ENCODE measurements around the gene PPP4C.

The PPP4C gene

GRCh38 chr16:30065102-30065942 is 10.5 kb upstream of the PPP4C start, which contains the start of gene ALDOA:
Gene ALDOA (plus strand): TSS chr16:30065760. CDS start chr16:30066898, 1,138 bp downstream.
- TF ChIP-seq POLR2A (IDR thresholded peaks at IDR 0.05; ENCODE audit: low read depth, low read length), result peak; percentile 94
- peak; percentile 90 for DNase-seq (ENCODE audit: insufficient read length, low spot score)
- FAIRE-seq, result no peak

- no peak for DNase-seq (ENCODE audit: insufficient read length, low spot score)
- FAIRE-seq, result no peak
Observed at GRCh38 chr16:30065943-30066760, 9.6 kb upstream of the PPP4C start.

GRCh38 chr16:30066761-30067583 is 8.8 kb upstream of the PPP4C start:
- DNase-seq (ENCODE audit: insufficient read length, low spot score) (no peak), FAIRE-seq (no peak)

More at GRCh38 chr16:30065943-30066760, 9.6 kb upstream of the PPP4C start:
- TF ChIP-seq POLR2A (IDR thresholded peaks at IDR 0.05; ENCODE audit: low read depth, low read length), result no peak

GRCh38 chr16:30067584-30067916 is 8.2 kb upstream of the PPP4C start:
- FAIRE-seq (no peak), DNase-seq (ENCODE audit: insufficient read length, low spot score) (no peak)
- no peak for TF ChIP-seq POLR2A (IDR thresholded peaks at IDR 0.05; ENCODE audit: low read depth, low read length)

More at GRCh38 chr16:30066761-30067583, 8.8 kb upstream of the PPP4C start:
- no peak for TF ChIP-seq POLR2A (IDR thresholded peaks at IDR 0.05; ENCODE audit: low read depth, low read length)

- no peak for FAIRE-seq
- no peak for DNase-seq (ENCODE audit: insufficient read length, low spot score)
- TF ChIP-seq POLR2A (IDR thresholded peaks at IDR 0.05; ENCODE audit: low read depth, low read length), result no peak
Observed at GRCh38 chr16:30068333-30068732, 7.5 kb upstream of the PPP4C start.

- no peak for FAIRE-seq
- TF ChIP-seq POLR2A (IDR thresholded peaks at IDR 0.05; ENCODE audit: low read depth, low read length), result no peak
- no peak for DNase-seq (ENCODE audit: insufficient read length, low spot score)
Observed at GRCh38 chr16:30068750-30069610, 6.8 kb upstream of the PPP4C start.

GRCh38 chr16:30069611-30070462 is 6.0 kb upstream of the PPP4C start:
- no peak for DNase-seq (ENCODE audit: insufficient read length, low spot score)
- no peak for TF ChIP-seq POLR2A (IDR thresholded peaks at IDR 0.05; ENCODE audit: low read depth, low read length)
- FAIRE-seq, result no peak

GRCh38 chr16:30070490-30070889 is 5.3 kb upstream of the PPP4C start:
- TF ChIP-seq POLR2A (IDR thresholded peaks at IDR 0.05; ENCODE audit: low read depth, low read length), result no peak
- no peak for FAIRE-seq
- no peak for DNase-seq (ENCODE audit: insufficient read length, low spot score)

- DNase-seq (ENCODE audit: insufficient read length, low spot score) (no peak), FAIRE-seq (no peak)
- no peak for TF ChIP-seq POLR2A (IDR thresholded peaks at IDR 0.05; ENCODE audit: low read depth, low read length)
Observed at GRCh38 chr16:30076276-30076791, 540 bp downstream of the PPP4C start.

GRCh38 chr16:30077656-30078055 is 1.9 kb downstream of the PPP4C start:
- TF ChIP-seq POLR2A (IDR thresholded peaks at IDR 0.05; ENCODE audit: low read depth, low read length), result no peak
- DNase-seq (ENCODE audit: insufficient read length, low spot score), result no peak
- no peak for FAIRE-seq

- no peak for FAIRE-seq
- no peak for TF ChIP-seq POLR2A (IDR thresholded peaks at IDR 0.05; ENCODE audit: low read depth, low read length)
Observed at GRCh38 chr16:30078744-30079143, 3.0 kb downstream of the PPP4C start.

GRCh38 chr16:30079480-30079879 is 3.7 kb downstream of the PPP4C start:
- DNase-seq (ENCODE audit: insufficient read length, low spot score) (no peak), FAIRE-seq (no peak)
- no peak for TF ChIP-seq POLR2A (IDR thresholded peaks at IDR 0.05; ENCODE audit: low read depth, low read length)

More at GRCh38 chr16:30078744-30079143, 3.0 kb downstream of the PPP4C start:
- DNase-seq (ENCODE audit: insufficient read length, low spot score), result no peak

All from H54 (cell line).